ENCODE results near the gene NPHP4.
"Not testable (repeated sequence)": the region's sequence is repeated elsewhere in the genome, so short reads cannot be mapped to it uniquely, and the experiment has no call there.

Gene NPHP4

DNA sequence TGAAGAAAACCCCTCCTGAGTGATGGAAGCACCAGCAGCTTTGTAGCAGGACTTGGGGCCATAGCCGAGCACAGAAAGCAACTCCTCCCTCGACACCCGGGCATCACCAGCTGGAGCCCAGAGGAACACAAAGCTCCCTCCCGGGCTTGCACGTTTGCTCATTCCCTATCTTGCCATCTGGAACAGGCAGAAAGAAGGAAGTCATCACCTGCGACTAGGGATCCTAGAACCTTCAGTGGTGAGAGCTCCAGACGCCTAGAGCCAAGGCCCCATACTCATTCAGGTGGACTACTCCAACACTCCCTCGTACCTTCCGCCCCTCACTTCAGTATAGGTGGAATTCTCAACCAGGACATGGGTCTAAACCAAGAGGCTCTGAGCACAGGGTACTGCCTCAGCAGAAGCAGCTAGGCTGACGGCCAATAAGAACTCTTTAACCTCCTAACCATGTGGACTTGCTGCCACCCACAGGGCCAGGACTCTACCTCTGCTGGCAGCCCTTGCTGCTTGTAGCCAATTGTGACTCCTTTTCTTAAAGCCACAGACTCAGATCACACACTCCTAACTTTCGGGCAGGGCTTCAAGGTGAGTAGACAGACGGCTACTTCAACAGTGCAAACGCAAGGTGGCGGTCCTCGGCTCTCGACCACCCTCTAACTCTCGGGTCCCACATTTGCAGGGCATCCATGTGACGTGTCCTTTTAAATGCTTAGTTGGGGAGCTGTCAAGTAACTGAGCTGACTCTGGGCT is 65.4 kb downstream of the NPHP4 start:
- DNase-seq, result no peak

DNA sequence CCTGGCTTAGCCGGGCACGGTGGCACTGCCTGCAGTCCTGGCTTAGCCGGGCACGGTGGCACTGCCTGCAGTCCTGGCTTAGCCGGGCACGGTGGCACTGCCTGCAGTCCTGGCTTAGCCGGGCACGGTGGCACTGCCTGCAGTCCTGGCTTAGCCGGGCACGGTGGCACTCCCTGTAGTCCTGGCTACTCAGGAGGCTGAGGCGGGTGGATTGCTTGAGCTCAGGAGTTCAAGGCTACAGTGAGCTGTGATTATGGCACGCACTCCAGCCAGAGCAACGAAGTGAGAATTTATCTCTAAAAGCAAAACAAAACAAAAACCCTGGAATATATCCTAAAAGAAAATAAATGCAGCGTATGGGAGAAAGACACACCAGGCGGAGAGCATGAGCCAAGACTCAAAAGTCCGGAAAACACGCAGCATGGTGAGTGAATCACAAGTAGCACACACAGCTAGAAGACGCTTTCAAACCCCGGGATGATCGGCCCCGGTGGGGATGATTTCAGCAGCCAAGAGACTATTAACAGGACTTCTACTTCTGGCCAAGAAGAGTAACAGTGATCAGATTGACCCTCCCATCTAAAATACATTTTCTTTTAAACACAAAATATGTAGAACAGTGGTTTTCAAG is 69.4 kb downstream of the NPHP4 start:
- not testable (repeated sequence) for DNase-seq

DNA sequence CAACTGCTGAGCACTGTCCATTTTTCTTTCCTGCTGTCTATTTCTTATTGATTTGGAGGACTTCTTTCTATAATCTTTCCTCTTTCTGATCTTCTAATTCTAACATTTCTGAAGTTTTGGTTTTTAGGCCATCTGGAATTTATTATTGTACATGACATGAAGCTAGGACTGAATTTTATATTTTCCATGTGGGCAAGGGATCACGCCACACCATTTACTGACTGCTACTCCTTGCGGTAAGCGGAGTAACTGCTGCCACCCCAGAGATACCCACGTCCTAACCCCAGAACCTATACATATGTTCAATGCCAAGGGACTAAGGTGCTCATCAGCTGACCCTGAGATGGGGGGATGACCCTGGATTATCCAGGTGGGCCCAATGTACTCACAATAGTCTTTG is 70.6 kb downstream of the NPHP4 start:
- no peak for DNase-seq

DNA sequence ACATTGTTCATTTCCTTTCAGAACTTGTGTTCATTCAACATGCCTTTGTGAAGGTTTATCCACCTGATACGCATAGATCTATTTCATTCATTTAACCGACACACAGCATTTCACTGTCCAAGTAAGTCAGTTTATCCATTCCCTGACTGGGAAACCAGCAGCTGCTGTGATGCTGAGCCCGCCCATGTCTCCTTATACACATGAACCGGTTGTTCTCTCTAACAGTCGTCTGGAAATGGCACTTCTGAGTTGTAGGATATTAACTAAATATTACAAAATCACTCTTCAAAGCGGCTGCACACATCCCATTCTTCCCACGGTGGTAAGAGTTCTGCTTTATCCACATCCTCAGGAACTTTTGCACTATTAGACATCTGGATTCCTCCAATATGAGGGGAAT is 71.1 kb downstream of the NPHP4 start:
- DNase-seq, result no peak

DNA sequence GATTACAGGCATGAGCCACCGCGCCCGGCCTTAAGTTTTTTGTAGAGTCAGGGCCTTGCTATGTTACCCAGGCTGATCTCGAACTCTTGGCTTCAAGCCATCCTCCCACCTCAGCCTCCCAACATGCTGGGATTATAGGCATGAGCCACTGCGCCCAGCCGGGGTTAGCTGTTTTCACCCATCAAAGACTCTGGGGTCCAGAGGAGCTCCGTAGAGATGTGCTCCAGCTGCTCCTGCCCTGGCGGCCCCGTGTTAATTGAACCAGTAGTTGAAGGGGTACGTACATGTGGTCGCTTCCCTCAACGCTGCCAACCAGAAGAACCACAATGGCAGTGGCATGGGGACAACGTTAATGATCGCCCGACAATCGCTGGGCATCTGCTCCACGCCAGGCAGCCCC is 72.0 kb downstream of the NPHP4 start:
- DNase-seq, result no peak

DNA sequence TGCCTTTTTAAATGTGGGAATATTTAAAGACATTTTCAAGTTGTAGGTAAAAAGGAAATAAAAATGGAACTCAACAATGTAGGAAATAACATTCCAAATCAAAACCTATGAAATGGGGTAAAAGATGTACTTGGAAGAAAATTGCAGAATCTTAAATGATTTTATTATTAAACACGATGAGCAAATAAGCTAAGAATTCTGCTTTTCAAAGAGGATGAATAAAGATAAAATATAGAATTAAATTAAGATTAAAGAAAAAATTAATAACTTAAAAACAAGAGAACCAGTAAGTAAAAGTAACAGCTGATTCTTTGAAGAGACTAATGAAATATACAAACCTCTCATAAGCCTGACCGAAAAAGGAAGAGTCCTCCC is 74.0 kb downstream of the NPHP4 start:
- DNase-seq, result no peak

DNA sequence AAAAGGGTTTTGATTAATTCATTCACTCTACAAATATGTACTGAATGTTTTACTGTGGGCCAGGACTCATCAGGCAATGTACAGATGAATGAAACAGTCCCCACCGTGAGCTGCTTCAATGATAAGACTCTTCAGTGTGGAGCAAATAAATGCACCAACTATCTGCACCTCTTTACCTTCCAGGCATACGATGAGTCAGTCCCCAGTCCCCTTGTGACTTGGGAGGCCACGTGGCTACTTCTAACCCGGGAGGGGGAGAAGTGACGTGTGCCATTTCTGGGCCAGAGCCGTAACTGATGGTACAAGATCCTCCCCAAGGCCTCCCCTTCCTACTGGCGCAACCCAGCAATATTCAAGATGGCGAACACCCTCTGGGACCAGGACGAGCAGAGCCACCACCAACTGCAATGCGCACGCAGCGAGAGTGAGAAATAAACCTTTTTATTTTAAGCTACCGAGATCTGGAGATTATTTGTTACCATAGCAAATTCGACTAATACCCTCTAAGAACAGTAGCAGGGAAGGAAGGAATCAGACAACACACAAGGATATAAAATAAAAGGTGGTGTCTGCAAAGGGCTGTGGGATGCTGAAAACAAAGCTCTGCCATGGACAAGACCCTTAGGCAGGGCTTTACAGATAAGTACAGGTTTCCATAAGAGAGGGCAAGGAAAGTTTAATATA is 74.5 kb downstream of the NPHP4 start:
- no peak for DNase-seq

DNA sequence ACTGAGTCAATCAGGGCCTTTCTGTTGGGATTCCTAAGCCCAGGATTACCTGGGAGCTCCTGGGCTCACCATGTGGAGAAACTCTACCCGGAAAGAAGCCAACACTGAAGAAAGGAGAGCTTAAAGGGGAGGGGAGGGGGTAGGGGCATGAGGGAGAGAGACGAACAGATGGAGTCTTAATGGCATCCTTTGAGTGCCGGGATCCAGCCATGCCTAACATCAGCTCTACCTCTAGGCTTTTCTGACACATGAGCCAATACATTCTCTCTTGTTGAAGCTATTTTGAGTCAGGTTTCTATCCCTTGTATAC is 75.0 kb downstream of the NPHP4 start:
- no peak for DNase-seq

DNA sequence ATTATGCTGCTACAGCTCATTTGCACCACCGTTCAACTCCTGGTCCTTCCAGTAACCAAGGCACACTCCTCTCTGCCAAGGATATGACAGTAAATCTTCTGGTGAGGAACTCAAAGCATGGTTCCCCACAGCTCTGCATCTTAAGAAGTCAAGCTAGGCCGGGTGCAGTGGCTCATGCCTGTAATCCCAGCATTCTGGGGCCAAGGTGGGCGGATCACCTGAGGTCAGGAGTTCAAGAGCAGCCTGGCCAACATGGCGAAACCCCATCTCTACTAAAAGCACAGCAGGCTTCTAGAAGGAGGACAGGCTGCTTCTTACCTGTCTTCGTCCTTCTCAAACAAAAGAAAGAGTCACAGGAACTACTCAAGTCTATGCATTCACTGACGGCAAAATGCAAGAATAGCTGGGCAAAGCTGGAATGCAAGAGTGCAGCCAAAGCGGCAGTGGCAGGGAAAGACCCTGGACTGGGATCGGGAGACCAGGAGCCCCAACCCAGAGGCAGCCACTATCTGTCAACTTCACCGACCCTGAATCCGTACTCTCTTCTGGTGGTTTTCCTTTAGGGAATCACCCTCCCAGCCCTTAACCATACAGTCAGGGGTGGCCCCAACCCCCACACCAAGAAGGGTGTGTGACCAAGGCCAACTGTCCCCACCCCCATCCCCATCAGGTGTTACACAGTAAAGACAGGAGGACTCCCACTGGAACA is 75.5 kb downstream of the NPHP4 start:
- DNase-seq, result no peak

DNA sequence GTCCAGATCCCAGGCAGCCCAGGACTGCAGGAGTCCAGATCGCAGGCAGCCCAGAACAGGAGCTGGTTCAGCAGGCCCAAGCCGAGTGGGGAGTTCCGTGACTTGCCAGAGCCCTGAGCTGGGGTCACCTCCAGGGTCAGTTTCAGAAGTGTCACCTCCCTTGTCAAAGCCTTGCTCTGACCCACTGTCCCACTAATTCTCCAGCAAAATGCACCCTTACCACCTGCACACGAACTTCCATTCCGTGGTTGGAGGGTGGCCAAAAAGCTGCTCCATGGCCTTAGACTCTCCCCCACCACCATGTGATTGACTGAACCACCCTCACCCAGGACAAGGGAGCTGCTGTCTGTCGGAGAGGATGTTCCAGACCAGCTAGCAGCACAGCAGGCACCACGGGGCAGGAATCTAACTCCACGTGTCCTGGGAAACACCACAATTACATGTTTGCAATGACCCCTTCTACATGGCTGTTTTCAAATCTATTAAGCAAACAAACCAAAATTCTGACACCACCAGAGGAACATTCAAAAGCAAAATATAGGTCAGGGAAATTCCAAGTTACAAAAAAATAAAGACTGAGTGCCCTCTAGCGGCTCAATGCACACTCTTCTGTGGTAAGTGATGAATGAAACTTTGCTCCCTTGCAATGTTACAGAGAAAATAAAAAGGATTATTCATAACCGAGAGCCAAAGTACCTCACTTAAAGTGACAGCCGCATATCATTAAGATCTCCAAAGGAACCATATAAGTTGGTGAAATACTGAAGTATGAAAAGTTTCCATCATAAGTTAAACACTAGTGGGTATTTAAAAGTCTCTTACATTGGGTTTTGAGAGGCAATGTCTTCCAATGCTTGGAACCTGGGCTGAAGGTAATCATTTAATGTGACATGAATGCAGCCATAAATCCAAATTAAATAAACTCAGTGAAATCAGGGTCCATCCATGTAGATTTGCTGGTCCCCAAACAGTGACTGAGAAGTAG is 76.3 kb downstream of the NPHP4 start:
- DNase-seq, result no peak

DNA sequence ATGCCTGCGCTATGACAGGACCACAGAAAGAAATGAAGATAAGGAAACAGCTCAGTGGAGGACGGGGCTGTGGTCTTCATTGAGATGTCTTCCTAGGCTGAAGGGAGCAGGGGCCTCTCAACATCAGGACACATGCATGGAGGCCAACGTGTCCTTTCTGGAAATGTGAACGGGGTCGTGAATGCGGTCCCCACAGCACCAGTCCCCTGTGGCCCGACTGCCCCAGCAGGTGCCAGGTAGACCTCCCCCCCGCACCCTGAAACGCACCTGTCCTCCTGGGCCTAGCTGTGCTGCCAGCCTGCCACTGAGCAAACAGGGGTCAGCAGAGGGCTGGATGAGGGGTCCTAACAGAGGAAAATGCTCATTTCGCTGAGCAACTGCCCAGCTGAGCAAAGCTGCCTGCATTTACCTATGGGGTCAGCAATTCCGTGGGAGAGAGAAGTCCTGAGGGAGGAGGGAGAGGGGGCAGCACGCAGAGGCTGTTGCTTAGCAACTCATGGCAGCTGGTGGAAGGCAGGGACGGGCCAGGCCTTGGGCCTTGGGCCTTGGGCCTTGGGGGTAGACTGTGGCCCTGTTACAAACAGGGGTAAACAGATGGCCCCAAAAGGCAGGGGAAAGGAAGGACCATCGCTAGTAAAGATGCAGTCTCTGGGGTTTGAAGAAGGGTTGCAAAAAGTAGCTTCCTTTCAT is 77.4 kb downstream of the NPHP4 start:
- DNase-seq, result no peak

DNA sequence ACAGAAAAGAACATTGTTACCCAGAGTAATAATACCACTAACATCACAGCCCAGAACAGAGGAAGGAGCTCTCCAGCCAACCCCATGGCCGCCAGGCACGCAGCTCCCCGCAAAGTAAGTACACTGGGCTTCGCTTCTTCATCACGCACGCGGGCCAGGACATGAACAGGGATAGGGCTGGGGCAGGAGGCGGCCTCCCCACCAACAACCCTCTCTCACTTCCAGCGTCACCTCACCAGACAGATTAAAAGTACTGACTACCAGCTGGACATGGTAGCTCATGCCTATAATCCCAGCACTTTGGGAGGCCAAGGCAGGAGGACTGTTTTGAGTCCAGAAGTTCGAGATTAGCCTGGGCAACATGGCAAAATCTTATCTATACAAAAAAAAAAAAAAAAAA is 78.3 kb downstream of the NPHP4 start:
- no peak for DNase-seq

DNA sequence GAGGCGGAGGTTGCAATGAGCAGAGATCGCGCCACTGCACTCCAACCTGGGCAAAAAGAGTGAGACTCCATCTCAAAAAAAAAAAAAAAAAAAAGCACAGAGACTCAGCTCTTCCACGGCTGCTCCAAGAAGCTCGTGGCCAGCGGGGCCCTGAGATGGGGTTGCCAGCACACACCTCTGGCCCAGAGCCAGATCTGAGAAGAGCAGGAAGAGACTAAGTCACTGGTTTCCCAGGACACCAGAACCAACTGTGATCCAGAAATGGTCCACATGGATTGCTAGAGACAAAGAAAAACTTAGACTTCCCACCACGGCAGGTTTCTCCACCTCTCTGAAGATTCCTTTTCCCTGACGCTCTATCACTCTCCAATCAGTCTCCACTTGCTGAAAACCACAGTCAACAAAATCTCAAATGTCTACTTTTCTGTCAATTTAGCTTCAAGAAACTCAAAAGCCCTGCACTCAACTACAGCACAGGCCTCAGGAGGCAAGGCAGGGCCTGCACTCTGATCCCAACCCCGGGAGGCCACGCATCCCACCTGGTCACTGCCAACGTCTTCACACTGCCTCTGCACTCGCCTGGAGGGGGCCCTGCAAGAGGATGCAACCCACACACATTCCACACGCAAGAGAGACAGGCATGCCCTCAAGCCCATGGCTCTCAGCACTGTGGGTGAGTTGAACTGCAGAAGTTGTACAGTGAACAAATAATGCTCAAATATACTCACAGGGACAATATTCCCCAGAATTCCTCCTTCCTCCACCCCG is 79.0 kb downstream of the NPHP4 start:
- DNase-seq, result no peak

DNA sequence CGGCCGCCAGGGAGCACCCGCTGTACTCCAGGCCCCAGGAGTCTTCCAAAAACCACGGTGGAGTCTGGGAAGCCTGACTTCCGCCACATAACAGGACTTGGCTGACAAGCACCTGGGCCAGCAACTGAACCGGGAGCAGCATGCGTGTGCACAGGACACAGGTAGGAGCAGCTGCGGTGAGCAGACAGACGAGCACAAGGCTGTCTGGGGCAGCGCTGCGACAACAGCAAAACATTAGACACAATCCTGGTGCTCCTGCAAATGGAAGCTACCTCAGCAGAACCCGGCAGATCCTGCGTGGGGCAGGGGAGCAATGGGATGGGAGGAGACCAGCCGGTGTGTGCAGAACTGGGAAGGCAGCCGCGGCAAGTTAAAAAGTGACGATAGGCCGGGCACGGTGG is 80.4 kb downstream of the NPHP4 start:
- DNase-seq, result no peak

DNA sequence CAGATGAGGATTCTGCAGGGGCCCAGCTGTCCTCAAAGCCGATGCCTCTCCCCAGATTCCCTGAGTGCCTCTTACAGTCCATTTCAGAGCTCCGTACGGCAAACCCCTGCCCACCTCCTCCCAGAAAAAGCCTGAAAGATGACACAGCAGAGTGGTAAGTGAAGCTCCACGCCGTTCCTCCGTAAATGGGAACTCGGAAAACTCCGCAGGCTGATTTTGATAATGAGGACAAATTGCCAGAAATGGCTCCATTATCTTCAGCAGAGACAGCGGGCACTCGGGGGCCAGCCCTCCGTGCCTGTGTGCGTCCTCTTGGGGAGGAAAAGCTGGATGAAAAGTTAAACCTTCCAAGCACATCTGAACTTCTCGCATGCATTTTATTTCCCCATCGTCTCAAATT is 81.1 kb downstream of the NPHP4 start:
- no peak for DNase-seq

DNA sequence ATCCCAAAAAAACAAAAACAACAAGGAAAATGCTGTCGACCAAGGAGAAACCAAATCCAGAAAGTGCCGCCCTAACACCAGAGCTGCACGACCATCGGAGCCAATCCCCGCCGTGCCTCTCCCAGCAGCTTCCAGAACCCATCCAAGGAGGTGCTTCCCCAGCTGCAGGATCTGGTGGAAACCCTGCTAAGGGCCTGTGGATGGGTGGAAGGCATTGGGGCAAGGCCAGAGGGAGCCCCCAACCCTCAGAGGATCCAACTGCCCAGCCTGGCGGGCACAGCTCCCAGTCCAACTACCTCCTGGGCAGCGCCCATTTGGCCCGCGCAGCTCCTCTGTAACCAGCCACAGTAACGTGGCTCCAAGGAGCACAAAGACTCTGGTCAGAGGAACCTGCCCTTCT is 81.6 kb downstream of the NPHP4 start:
- no peak for DNase-seq

DNA sequence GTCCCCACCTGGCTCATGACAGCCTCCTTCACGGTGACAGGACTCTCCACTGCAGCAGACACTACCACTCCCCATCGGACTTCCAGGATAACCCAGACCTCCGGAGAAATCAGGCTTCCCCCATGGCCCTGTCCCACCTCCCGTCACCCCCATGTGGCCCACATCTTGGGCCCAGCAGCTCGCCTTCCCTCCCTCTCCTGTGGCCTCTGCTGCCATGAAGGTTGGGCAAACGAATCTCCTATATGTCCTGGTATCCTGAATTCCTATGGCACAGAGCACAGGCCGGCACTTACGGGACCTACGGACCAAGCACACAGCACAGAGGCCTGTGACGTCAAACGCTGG is 82.0 kb downstream of the NPHP4 start:
- no peak for DNase-seq

DNA sequence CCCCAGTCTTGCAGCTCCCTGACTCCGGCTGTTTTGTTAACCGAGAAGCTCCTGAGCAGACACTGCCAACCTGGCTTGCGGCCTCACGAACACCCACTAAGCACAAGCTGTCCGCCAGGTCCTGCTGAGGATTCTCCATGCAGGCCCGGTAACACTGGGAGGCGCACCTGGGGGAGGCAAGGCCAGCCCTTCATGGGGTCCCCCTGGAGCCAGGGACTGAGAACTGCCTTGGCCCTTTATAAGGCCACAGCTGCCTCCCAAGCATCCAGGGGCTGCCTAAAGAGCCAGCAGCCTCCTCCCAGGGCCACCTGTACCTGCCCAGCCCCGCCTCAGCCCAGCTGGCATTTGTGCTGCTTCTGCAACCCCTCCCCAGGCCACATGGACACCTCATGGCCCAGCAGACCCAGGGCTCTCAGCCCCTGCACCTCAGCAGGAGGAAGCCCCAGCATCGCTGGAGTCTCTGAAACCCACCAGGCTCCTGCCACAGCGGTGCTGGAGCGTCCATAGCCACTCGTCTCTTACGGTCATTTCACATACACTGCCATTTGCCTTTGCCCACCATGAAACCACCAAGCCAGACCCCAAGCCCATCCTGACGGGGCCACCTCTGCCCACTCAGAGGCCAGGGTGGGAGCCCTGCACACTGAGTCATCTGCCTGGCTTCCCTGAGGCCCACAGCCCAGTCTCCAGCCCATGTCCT is 82.5 kb downstream of the NPHP4 start:
- no peak for DNase-seq

DNA sequence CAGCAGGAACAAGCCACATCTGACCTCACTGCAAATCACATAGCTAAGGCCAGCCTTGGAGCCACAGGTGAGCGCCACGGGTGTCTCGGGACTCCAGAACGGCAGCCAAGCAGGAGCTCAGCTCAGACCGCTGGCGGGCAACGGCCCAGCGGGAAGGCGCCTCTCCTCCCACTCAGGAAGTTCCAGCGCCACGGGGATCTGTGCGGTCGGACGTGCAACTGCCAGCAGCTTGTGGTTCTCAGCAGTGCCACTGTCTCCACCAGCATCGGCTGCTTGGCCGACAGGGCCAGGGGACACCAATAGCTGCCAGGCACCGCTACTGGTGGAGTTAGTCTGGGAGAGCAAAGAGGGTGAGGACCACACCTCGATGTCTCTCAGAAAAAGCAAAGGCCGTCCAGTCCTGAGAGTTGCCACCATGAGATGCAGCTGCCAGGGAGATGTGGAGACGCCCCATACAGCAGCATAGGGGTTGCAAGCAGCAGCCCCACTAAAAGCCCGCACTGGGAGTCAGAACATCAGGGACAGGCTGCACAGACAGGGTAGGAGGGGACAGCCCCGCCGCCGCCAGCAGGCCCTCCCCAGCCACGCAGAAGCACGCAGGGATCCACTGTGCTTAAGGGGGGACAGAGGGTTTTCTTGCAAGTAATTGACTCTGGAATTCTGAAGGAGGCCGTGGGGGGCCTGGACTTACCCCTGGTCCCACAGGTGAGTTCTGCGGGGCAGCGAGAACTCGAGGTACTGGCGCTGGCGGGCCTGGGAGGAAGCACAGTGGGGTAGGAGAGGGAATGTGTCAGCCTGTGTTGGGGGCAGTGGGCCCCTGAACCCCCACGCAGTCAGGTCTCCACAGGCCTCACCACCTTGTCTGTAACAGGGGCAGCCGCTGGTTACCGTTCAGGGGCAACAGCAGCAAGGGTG is 83.5 kb downstream of the NPHP4 start:
- no peak for DNase-seq

DNA sequence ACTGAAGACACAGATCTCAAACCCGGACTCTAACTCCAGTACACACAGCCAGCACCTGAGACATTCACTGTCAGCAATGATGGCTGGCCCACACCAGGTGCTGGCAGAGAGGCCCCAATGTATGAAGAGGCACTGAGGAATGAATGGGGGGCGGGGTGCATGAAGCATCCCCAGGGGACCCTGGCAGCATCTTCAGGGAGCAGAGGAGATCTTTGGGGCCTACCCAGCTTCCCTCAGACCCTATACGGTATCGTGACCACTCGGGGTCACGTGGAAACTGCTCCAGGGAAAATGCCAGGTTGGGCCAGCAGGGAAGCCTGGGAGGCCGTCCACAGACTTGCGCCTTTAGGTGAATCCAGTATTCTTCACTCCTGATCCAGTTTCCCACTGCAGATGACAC is 84.3 kb downstream of the NPHP4 start:
- DNase-seq, result no peak

Data from KG1 (cell line).